ENCODE data around the gene SHKBP1. TPM values are rescaled to one million over a fixed set of nuclear protein-coding genes. Genes with fewer than 3 reads are reported as not detected.
"Not testable (repeated sequence)": the region's sequence is repeated elsewhere in the genome, so short reads cannot be mapped to it uniquely, and the experiment has no call there.

Gene SHKBP1
- total RNA-seq, 2 experiments from 2014 or later: 90.1 to 99.4 TPM

- H3K4me3 Mint-ChIP-seq; H3K27ac Mint-ChIP-seq; H3K36me3 Mint-ChIP-seq (ENCODE audit: low read depth); DNase-seq; H3K4me1 Mint-ChIP-seq (ENCODE audit: low read depth); H3K9me3 Mint-ChIP-seq; intact Hi-C loops (cut with micrococcal nuclease): not testable (repeated sequence)
- CTCF ChIA-PET: interaction anchor here (0.6 to 3.1 kb wide), 4 partner anchors 17 to 205 kb away, joined by 4 to 21 read pairs (median 6); no protein-coding TSS in a partner anchor
- peaks cover 23% of the 10 kb centered on the region for H3K27me3 Mint-ChIP-seq (ENCODE audit: low read depth)
These were observed 30.4 kb upstream of the SHKBP1 start for GRCh38 chr19:40546153-40546841.

- H3K4me1 Mint-ChIP-seq (ENCODE audit: low read depth); H3K36me3 Mint-ChIP-seq (ENCODE audit: low read depth); H3K27ac Mint-ChIP-seq; H3K4me3 Mint-ChIP-seq; H3K9me3 Mint-ChIP-seq; DNase-seq; intact Hi-C loops (cut with micrococcal nuclease): not testable (repeated sequence)
- CTCF ChIA-PET: interaction anchor here (3.1 to 4.2 kb wide), 2 partner anchors 52 to 88 kb away, joined by 21 to 23 read pairs; no protein-coding TSS in a partner anchor
- peaks cover 25% of the 10 kb centered on the region for H3K27me3 Mint-ChIP-seq (ENCODE audit: low read depth)
These were observed 29.5 kb upstream of the SHKBP1 start for GRCh38 chr19:40547190-40547589.

- Mint-ChIP-seq H3K27ac (no peak overlapping the region), H3K4me1 (ENCODE audit: low read depth) (peaks cover 7% of the 10 kb centered on the region), H3K9me3 (peaks cover 3% of the 10 kb centered on the region), H3K36me3 (ENCODE audit: low read depth) (no peaks in the 10 kb centered on the region), H3K4me3 (no peak overlapping the region), H3K27me3 (ENCODE audit: low read depth) (peaks cover 30% of the 10 kb centered on the region)
- intact Hi-C loops (cut with micrococcal nuclease): no loop called here
- no peak for DNase-seq
- CTCF ChIA-PET: interaction anchor here (0.6 to 4.2 kb wide), 4 partner anchors 22 to 87 kb away, joined by 3 to 23 read pairs (median 12); no protein-coding TSS in a partner anchor
These were observed 28.8 kb upstream of the SHKBP1 start for GRCh38 chr19:40547836-40548235.

GRCh38 chr19:40549007-40549708 is 27.5 kb upstream of the SHKBP1 start:
- CTCF ChIA-PET: interaction anchor here (0.8 to 4.2 kb wide), 7 partner anchors 12 to 86 kb away, joined by 3 to 23 read pairs (median 5); no protein-coding TSS in a partner anchor
- peak overlapping the region; percentile 0 for H3K4me3 Mint-ChIP-seq
- peak; percentile 80 for DNase-seq
- intact Hi-C loops (cut with micrococcal nuclease): loop anchor here (1.0 kb wide), 2 partner anchors 49 to 85 kb away; no protein-coding TSS in a partner anchor
- peaks cover 10% of the 10 kb centered on the region for H3K4me1 Mint-ChIP-seq (ENCODE audit: low read depth)
- H3K27ac Mint-ChIP-seq: no peak overlapping the region
- H3K36me3 Mint-ChIP-seq (ENCODE audit: low read depth): no peaks in the 10 kb centered on the region
- H3K9me3 Mint-ChIP-seq: peaks cover 3% of the 10 kb centered on the region
- peaks cover 41% of the 10 kb centered on the region for H3K27me3 Mint-ChIP-seq (ENCODE audit: low read depth)

- CTCF ChIA-PET: interaction anchor here (0.9 to 4.2 kb wide), 4 partner anchors 48 to 87 kb away, joined by 3 to 23 read pairs (median 4); no protein-coding TSS in a partner anchor
- DNase-seq: no peak
- Mint-ChIP-seq H3K4me3 (no peak overlapping the region), H3K27me3 (ENCODE audit: low read depth) (peaks cover 49% of the 10 kb centered on the region), H3K36me3 (ENCODE audit: low read depth) (no peaks in the 10 kb centered on the region), H3K4me1 (ENCODE audit: low read depth) (peaks cover 10% of the 10 kb centered on the region), H3K9me3 (peaks cover 3% of the 10 kb centered on the region), H3K27ac (no peak overlapping the region)
- intact Hi-C loops (cut with micrococcal nuclease): no loop called here
These were observed 25.7 kb upstream of the SHKBP1 start for GRCh38 chr19:40550951-40551350.

- Mint-ChIP-seq H3K36me3 (ENCODE audit: low read depth) (no peaks in the 10 kb centered on the region), H3K9me3 (no peaks in the 10 kb centered on the region), H3K4me1 (ENCODE audit: low read depth) (peaks cover 10% of the 10 kb centered on the region), H3K27ac (no peak overlapping the region), H3K4me3 (no peak overlapping the region), H3K27me3 (ENCODE audit: low read depth) (peaks cover 41% of the 10 kb centered on the region)
- DNase-seq: no peak
- CTCF ChIA-PET: interaction anchor here (1.2 to 1.5 kb wide), 3 partner anchors 45 to 82 kb away, joined by 3 to 5 read pairs (median 4); no protein-coding TSS in a partner anchor
- intact Hi-C loops (cut with micrococcal nuclease): no loop called here
These were observed 23.8 kb upstream of the SHKBP1 start for GRCh38 chr19:40552848-40553247.

- H3K27ac Mint-ChIP-seq: no peak overlapping the region
- H3K4me3 Mint-ChIP-seq: no peak overlapping the region
- H3K4me1 Mint-ChIP-seq (ENCODE audit: low read depth): peaks cover 7% of the 10 kb centered on the region
- peaks cover 37% of the 10 kb centered on the region for H3K27me3 Mint-ChIP-seq (ENCODE audit: low read depth)
- no peak for DNase-seq
- CTCF ChIA-PET: interaction anchor here (1.3 kb wide), 1 partner anchor 81 kb away, joined by 4 read pairs; no protein-coding TSS in a partner anchor
- intact Hi-C loops (cut with micrococcal nuclease): no loop called here
- no peaks in the 10 kb centered on the region for H3K9me3 Mint-ChIP-seq
- no peaks in the 10 kb centered on the region for H3K36me3 Mint-ChIP-seq (ENCODE audit: low read depth)
These were observed 22.5 kb upstream of the SHKBP1 start for GRCh38 chr19:40553885-40554857.

- H3K27ac Mint-ChIP-seq: no peak overlapping the region
- no peaks in the 10 kb centered on the region for H3K36me3 Mint-ChIP-seq (ENCODE audit: low read depth)
- H3K9me3 Mint-ChIP-seq: no peaks in the 10 kb centered on the region
- CTCF ChIA-PET: interaction anchor here (0.9 to 1.3 kb wide), 2 partner anchors 79 to 92 kb away, joined by 3 to 4 read pairs; no protein-coding TSS in a partner anchor
- intact Hi-C loops (cut with micrococcal nuclease): no loop called here
- no peak for DNase-seq
- peaks cover 34% of the 10 kb centered on the region for H3K27me3 Mint-ChIP-seq (ENCODE audit: low read depth)
- H3K4me3 Mint-ChIP-seq: no peak overlapping the region
- H3K4me1 Mint-ChIP-seq (ENCODE audit: low read depth): peaks cover 3% of the 10 kb centered on the region
These were observed 20.5 kb upstream of the SHKBP1 start for GRCh38 chr19:40555978-40556689.

- Mint-ChIP-seq H3K27ac (no peak overlapping the region), H3K27me3 (ENCODE audit: low read depth) (peaks cover 34% of the 10 kb centered on the region), H3K36me3 (ENCODE audit: low read depth) (no peaks in the 10 kb centered on the region), H3K4me3 (no peak overlapping the region), H3K4me1 (ENCODE audit: low read depth) (peaks cover 3% of the 10 kb centered on the region), H3K9me3 (no peaks in the 10 kb centered on the region)
- intact Hi-C loops (cut with micrococcal nuclease): no loop called here
- CTCF ChIA-PET: interaction anchor here (1.3 kb wide), 1 partner anchor 78 kb away, joined by 3 read pairs; no protein-coding TSS in a partner anchor
- no peak for DNase-seq
These were observed 19.6 kb upstream of the SHKBP1 start for GRCh38 chr19:40556953-40557530.

GRCh38 chr19:40559394-40559793 is 17.3 kb upstream of the SHKBP1 start:
- Mint-ChIP-seq H3K4me1 (ENCODE audit: low read depth) (no peaks in the 10 kb centered on the region), H3K27me3 (ENCODE audit: low read depth) (peaks cover 22% of the 10 kb centered on the region), H3K9me3 (no peaks in the 10 kb centered on the region), H3K27ac (peak overlapping the region; percentile 19), H3K36me3 (ENCODE audit: low read depth) (no peaks in the 10 kb centered on the region), H3K4me3 (no peak overlapping the region)
- DNase-seq: no peak
- intact Hi-C loops (cut with micrococcal nuclease): no loop called here
- CTCF ChIA-PET: no interaction called here

- intact Hi-C loops (cut with micrococcal nuclease): no loop called here
- peaks cover 19% of the 10 kb centered on the region for H3K27me3 Mint-ChIP-seq (ENCODE audit: low read depth)
- CTCF ChIA-PET: no interaction called here
- H3K27ac Mint-ChIP-seq: no peak overlapping the region
- no peaks in the 10 kb centered on the region for H3K4me1 Mint-ChIP-seq (ENCODE audit: low read depth)
- no peak for DNase-seq
- no peaks in the 10 kb centered on the region for H3K36me3 Mint-ChIP-seq (ENCODE audit: low read depth)
- no peaks in the 10 kb centered on the region for H3K9me3 Mint-ChIP-seq
- no peak overlapping the region for H3K4me3 Mint-ChIP-seq
These were observed 16.6 kb upstream of the SHKBP1 start for GRCh38 chr19:40560092-40560507.
